Breast epithelium (tissue), 3 donors: ENCODE measurements around the gene GPATCH8.

Experiments used
- CTCF ChIP-seq, 3 donors: fragments of 450-650 bp; IDR thresholded peaks; one replicate each; pipeline ENCODE4 v1.5.1; 2016 to 2017; ENCODE audit warnings: antibody characterized with exemption in 3 of 3, mild to moderate bottlenecking in 3 of 3, moderate library complexity in 3 of 3
- POLR2A ChIP-seq: fragments of 450-650 bp; IDR thresholded peaks from one replicate; pipeline ENCODE4 v1.6.1; 2016; ENCODE audit warnings: antibody characterized with exemption, mild to moderate bottlenecking, moderate library complexity
- POLR2AphosphoS5 ChIP-seq, 3 donors: sonication (generic); formaldehyde crosslinking; IDR thresholded peaks; one replicate each; pipeline ENCODE4 v1.6.1; 2017; ENCODE audit warnings: antibody characterized with exemption in 3 of 3

- TF ChIP-seq CTCF (IDR thresholded peaks at IDR 0.05): no peak
- TF ChIP-seq POLR2AphosphoS5 (IDR thresholded peaks at IDR 0.05): no peak
- TF ChIP-seq POLR2A: no peak
Measured at GRCh38 chr17:44547625-44548267, 44.5 kb upstream of the GPATCH8 start.
